NCI-H2227 (cell line): ENCODE results near the gene TBC1D5.

ENCODE experiments used
- DNase-seq: peaks from one replicate; lab custom pipeline; 2025; ENCODE audit not compliant: unreplicated experiment; lab: John Stamatoyannopoulos, UW

Gene TBC1D5

GRCh38 chr3:17313746-17314145 is 428.7 kb downstream of the TBC1D5 start:
- DNase-seq: no peak

DNA sequence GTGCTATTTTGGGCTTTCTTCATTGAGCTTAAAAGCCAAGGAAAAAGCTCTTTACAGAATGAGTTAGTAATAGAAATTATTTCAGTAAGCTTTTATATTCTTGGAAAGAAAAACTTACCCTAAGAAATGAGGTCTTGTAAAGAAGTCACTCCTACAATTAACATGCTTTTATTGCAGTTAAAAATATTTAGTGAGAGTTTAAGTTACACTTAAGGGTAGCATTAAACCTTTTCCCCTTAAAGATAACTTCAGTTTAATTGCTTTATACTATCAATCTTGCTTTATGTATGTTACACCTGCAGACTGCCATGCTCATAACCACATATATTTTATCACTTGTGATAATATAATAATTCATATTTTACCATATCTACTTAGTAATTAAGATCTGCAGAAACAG is 431.4 kb downstream of the TBC1D5 start:
- no peak for DNase-seq

GRCh38 chr3:17307887-17308286 is 434.5 kb downstream of the TBC1D5 start:
- DNase-seq: no peak

DNA sequence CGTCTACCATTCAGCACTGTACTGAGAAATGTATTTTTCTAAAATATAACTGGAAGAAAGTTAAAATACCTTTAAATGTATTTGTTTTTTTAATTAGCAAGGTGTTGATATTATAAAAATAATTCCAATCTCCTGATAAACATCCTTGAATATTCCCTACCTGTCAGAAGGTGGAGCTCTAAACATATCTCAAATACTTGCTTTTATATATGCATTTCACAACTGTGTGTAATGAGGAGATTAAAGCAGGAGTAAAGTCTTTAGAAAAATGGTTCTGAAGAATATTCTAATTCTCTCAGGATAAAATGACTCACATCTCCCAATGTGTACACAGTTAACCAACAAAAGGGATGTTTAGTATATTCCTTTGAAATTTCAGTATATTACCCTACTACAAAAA is 434.9 kb downstream of the TBC1D5 start:
- no peak for DNase-seq

DNA sequence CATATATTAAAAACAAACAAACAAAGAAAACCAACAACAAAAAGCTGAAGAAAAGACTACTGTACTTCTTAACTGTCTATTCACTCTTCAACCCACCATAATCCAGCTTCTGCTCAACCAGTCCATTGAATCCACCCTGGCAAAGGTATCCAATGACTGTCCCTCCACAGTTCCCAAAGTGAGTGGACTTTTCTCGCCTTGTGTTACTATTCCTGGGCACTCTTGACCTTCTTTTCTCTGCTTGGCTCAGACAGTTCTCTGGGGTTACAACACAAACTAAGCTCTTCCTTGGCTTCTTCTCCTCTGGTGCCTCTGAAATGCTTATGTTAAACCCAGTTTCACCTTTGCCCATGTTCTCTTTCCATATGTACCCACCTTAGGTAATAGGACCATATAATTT is 437.5 kb downstream of the TBC1D5 start:
- DNase-seq: no peak

DNA sequence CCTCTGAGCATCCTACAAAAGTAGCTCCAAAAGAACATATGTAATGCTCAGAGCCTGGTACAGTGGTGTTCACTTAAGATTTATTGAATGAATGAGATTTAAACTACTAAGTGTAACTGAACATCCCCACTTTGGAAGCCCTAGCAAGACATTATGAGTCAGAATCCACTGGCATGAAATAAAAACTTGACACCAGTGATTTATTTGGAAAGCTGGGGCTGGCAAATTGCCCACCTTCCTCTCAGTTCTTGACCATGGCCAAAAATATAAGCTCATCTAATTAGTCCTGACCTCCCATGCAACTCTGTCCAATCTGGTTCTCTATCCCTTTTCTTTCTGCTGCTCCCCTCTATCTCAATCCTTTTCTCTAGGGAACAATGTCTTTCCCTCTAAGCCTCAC is 439.7 kb downstream of the TBC1D5 start:
- DNase-seq: no peak

- DNase-seq: no peak
Observed at GRCh38 chr3:17302170-17302569, 440.3 kb downstream of the TBC1D5 start.

DNA sequence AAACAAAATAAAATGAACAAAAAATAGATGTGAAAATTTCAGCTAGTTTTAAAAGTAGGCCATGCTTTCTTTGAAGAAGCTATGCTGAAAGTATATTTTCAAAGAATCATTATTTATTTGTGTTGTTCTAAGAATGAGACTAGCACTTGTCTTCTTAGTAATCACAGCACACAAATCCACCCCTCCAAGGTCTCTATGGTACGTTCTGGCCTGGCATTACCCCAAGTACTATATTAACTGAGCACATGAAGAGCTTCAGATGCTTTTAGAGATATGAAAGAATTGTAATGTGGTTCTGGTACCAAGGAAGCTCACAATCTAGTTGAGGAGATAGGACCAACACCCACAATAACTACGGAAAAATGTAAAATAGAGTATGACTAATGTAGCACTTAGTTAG is 441.2 kb downstream of the TBC1D5 start:
- DNase-seq: no peak

- DNase-seq: no peak
Observed at GRCh38 chr3:17300441-17300840, 442.0 kb downstream of the TBC1D5 start.

GRCh38 chr3:17298038-17298437 is 444.4 kb downstream of the TBC1D5 start:
- no peak for DNase-seq

DNA sequence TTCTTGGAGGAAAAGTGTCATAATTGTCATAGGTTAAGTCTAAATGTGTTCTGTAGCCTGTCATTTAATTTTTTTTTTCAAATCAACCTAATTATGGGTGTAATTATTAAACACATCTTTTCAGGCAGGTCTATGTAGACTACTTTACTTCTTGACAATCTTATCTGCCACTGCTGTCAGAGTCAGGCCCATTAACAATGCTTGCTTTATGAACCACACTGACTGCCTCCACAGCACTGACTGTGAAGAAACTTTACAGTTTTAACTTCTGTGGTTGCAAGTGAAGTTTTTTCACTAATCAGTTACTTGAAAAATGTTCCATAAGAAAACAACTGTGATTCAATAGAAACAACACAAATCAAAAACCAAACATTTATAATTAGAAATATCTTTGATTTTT is 449.9 kb downstream of the TBC1D5 start:
- no peak for DNase-seq

DNA sequence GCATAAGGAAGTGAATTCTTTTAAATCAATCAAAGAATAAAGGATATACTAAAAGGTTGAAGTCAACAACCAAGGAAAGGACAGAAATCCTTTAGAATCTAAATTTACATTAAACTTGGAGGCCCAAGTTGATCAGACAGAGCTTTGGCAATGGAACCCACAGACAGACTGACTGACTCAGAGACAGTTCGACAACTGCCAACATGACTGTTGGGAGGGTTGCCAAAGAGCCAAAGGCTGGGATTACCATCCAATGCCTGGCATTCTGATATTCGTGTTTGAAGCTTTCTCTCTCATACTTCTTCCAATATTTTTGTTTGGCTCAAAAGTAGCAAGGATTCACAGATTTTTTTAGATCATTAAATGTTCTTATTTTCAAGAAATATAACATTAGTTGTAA is 451.5 kb downstream of the TBC1D5 start:
- no peak for DNase-seq

- DNase-seq: no peak
Observed at GRCh38 chr3:17288839-17289399, 453.5 kb downstream of the TBC1D5 start.

- DNase-seq: no peak
Observed at GRCh38 chr3:17287006-17287689, 455.3 kb downstream of the TBC1D5 start.

DNA sequence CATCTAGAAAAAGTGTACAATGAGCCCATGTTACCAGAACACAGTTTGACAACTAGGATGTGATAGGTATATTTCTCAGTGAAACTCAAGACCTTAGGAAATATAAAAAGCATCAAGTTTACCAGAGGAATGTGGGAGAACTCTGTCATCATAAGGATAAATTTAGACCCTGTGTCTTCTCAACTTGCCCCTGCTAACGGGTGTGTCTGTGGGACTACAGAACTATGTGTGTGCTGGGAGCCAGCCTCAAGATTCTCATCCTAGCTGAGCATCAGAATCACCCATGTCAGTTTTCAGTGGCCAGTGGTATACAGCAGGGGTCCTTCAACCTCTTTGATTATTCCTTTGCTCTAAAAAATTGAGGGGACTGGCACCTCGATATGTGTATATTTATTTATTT is 464.4 kb downstream of the TBC1D5 start:
- no peak for DNase-seq

GRCh38 chr3:17266846-17267245 is 475.6 kb downstream of the TBC1D5 start:
- DNase-seq: no peak

DNA sequence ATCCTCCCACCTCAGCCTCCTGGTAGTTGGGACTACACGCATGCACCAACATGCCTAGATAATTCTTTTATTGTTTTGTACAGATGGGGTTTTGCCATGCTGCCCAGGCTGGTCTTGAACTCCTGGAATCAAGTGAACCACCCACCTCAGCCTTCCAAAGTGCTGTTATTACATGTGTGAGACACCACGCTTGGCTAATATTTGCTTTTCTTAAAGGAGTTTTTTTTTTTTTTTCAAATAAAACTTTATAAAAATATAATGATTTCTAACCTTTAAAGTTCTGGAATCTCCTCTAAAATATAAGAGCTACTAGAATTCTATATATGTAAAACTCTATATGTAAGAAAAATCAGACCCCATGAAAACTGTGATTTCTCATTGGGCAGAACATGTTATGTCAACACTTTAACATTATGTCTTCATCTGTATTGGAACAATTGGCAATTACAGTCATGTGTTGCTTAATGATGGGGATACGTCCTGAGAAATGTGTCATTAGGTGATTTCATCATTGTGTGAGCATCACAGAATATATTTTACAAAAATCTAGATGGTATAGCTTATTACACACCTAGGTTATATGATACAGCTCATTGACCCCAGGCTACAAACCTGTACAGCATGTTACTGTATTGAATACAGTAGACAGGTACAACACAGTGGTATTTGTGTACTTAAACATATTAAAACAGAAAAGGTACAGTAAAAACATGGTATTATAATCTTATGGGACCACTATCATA is 480.6 kb downstream of the TBC1D5 start:
- DNase-seq: no peak

GRCh38 chr3:17260257-17260656 is 482.2 kb downstream of the TBC1D5 start:
- no peak for DNase-seq

GRCh38 chr3:17259685-17260084 is 482.7 kb downstream of the TBC1D5 start:
- DNase-seq: no peak

- peak; percentile 31 for DNase-seq
Observed at GRCh38 chr3:17258823-17259436, 483.5 kb downstream of the TBC1D5 start.

DNA sequence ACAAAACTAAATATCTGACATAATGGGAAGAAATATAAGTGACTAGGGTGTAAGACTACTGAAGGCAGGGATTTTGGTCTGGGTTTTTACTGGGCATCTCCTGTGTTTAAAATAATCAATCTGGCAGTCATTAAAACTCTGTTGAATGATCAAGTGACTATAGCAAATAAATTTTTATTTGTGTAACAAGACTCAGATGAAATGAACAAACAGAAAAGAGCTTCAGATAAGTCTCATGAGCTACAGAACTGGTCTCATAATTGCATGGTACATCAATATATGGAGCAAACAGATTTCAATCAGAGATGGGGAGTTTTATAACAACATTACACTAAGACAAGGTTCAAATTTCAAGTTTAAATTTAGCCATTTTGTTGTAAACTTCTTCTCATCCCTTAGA is 485.2 kb downstream of the TBC1D5 start:
- DNase-seq: no peak

DNA sequence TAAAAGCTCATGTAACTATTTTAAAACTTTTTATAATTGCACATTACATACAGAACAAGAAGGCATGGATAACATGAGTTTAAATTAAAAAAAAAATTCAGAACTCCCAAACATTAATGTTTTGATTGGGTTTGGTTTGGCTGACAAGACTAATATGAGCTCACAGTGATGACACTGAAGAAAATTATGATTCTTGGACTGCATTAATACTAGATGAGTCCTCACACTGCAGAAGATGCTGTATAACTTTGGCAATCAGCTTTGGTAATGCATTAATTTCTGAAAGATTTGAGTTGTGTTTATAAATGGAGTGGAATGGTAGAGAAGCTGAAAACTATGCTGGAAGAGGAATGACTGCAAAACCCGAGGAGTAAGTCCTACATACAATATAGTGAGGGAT is 498.8 kb downstream of the TBC1D5 start:
- no peak for DNase-seq
